GM12874 (cell line): ENCODE measurements around the gene SNPH.

Experiments
- TF ChIP-seq, protein P1 (sequence below): IDR thresholded peaks from 2 replicates; pipeline ENCODE4 v1.5.1; 2011; ENCODE audit warnings: low read depth, mild to moderate bottlenecking, control low read depth, low read length, moderate library complexity; ENCODE audit not compliant: insufficient read depth

The SNPH gene

DNA sequence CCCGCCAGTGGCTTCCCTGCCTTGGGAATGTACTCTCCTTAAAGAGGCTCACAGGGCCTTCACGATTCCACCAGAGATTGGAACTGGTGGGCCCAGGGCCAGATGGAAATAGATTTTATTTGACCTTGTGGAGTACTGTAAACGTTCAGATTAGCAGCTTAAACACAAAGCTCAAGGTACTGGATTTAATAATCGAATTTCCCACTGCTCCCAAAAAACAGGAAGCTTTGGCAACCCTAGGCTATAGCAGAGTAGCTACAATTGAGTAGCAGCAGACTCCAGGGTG is 55.5 kb downstream of the SNPH start:
- TF ChIP-seq, protein P1, sequence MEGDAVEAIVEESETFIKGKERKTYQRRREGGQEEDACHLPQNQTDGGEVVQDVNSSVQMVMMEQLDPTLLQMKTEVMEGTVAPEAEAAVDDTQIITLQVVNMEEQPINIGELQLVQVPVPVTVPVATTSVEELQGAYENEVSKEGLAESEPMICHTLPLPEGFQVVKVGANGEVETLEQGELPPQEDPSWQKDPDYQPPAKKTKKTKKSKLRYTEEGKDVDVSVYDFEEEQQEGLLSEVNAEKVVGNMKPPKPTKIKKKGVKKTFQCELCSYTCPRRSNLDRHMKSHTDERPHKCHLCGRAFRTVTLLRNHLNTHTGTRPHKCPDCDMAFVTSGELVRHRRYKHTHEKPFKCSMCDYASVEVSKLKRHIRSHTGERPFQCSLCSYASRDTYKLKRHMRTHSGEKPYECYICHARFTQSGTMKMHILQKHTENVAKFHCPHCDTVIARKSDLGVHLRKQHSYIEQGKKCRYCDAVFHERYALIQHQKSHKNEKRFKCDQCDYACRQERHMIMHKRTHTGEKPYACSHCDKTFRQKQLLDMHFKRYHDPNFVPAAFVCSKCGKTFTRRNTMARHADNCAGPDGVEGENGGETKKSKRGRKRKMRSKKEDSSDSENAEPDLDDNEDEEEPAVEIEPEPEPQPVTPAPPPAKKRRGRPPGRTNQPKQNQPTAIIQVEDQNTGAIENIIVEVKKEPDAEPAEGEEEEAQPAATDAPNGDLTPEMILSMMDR: no peak

DNA sequence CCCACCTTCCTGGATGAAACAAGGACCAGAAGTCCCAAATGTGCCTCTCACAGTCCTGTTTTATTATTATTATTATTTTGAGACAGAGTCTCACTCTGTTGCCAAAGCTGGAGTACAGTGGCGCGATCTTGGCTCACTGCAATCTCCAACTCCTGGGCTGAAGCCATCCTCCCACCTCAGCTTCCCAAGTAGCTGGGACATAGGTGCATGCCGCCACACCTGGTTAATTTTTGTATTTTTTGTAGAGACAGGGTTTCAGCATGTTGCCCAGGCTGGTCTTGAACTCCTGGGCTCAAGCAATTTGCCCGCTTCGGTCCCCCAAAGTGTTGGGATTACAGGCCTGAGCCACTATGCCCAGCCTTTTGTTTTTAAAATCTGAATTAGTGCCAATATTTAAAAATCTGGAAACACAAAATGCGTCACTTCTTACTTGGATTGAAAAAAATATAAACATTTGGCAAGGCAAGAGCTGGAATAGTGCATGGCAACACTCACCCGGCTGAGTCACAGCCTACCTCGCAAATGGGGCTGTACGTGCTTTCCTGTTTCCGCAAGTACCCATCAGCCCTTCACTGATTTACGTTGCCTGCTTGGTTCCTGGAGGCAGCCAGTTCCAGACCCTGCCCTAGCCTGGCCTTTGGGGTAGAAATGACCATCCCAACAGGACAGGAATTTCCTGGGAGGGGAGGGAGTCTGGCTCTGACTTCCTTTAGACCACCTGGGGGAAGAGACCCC is 56.6 kb downstream of the SNPH start:
- TF ChIP-seq, protein P1: no peak

DNA sequence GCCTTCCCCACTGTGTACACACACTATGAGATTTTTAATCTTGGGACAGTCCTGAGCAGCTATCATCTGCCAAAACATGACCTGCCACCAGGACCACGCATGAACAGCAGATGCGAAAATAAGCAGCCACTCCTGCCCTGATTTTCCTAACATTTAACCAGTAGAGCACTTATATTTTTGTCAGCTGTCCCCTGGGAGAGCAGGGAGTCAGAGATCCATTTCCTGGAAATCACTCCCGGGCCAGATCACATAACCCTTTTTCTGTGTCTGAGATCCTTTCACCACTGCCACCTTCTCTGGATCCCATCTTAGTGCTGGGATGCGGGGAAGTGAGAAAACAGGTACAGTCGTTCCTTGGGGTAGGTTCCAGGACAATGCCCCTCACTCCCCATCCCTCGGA is 57.2 kb downstream of the SNPH start:
- TF ChIP-seq, protein P1: no peak

DNA sequence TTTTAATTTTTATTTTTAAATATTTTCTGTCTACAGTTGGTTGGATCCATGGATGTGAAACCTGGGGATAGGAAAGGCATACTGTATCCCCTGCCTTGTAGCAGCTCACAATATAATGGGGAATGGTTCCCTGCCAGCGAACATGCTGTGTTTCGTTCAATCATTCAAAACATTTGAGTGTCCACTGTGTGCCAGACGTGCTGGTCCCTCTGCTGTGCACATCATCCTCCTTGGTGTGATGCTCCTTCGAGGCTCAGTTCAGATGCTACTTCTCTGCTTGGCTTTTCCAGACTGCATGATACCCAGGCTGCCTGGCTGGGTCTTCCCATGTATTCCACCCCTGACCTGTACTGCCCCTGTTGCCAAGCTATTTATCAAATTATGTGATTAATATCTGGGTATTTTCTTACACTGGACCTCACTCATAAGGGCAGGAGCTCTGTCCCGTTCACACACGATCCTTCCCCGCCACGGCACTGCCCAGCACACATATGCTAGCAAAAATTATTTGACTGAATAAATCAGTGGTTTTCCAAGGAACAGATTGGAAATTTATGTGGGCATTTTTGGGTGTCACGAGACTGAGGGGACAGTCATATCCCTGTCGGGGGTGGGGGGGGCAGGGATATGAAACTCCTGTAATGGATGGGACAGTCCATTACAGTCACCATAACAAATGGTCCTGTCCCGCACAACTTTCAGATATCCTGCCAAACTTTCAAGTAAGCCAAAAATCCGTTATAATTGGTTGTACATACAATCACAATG is 57.9 kb downstream of the SNPH start:
- TF ChIP-seq, protein P1: no peak

DNA sequence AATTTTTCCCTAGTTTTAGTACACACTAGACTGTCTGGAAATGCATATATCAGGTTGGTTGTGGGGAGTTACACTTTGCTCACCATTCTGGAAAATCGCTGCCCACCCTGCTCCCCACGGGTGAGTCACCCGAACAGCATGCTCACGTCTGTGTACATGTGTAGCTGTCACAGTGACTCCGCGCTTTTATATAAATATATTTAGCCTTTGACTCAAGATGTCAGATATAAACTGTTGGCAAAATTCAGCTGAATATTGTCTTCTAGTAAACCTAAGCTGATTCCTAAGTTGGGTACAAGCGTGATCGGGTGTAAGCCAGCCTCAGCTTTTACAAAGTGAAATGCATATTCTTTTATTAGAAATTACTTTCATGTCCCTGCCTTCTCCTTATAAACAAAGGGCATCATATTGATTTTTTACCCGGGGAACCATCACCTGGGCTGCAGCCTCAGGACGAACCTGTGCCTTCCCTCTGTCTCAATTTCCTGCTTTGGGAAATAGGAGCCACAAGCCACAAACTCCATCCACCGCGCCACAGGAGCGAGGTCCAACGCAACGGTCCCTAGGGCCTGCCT is 58.6 kb downstream of the SNPH start:
- TF ChIP-seq, protein P1: no peak

DNA sequence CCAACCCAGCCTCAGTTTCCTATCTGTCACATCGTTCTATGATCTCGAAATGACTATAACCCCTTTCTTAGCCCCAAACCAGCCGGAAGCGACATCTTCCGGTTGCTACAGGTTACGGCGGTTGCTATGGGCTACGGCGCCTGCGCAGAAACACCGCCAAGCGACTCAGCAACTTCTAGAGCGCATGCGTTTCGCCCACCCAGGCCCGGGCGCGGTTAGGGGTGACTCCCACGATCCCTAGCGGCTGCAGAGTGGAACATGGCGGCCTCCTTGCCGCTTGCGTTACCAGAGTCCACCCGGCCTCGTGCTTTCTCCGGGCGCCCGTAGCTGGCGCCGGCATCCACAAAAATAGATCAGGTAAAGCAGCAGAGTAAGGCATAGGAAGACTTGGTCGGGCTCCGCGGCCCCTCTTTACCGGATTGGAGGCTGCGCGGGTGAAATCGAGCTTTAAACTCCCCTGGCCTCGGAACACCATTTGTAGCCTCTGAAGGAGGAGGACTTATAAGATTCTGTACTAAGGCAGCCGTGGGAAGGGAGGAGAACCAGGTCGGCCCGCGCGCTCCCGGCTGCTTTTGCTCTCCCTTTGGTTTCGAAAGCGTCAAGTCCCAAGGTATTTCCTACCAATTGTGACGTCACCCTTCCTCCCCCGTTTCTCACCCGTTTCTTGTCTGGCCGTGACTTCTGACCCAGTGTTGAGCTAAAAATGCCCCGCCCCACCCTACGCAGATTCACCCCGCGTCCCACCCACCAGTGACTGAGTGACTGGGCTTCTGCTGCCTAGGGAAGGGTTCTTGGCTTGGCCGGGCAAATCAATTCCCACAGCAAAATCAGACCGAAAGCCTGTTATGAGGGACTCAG is 59.3 kb downstream of the SNPH start:
- TF ChIP-seq, protein P1: no peak
